Cardiac fibroblast (primary cell): ENCODE results near the gene FAM118B.

ENCODE experiments used
- DNase-seq, 2 donors: peaks; one replicate each; pipeline versions ENCODE4 v3.0.0 to v3.0.0-alpha.2; 2010; ENCODE audit warnings: low read depth in 2 of 2
- H3K4me3 ChIP-seq, 2 donors: replicated peaks in 1 of 2; 1 replicate in 1 of 2; 2 replicates in 1 of 2; pipeline ENCODE4 v1.5.1; 2011; ENCODE audit warnings: low read depth in 2 of 2, low read length in 2 of 2, mild to moderate bottlenecking in 2 of 2, moderate library complexity in 1 of 2
- TF ChIP-seq, protein P1 (sequence below): IDR thresholded peaks from one replicate; pipeline ENCODE4 v1.5.1; 2011; ENCODE audit warnings: low read depth, mild to moderate bottlenecking, low read length, inconsistent platforms

The FAM118B gene

DNA sequence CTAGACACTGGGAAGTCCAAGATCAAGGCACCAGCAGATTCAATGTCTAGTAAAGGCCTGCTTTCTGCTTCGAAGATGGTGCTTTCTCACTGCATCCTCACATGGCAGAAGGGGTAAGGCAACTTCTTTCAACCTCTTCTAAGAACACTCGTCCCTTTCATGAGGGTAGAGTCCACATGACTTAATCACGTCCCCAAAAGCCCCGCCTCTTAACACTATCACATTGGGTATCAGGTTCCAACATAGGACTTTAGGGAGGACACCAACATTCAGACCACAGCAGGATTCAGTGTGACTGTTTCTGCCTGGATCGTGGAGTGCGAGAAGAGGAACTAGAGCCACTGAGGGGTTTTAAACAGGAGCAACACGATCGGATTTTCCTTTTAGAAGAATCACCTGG lies 67.6 kb downstream of the FAM118B start:
- DNase-seq = no peak
- no peak overlapping the region for H3K4me3 ChIP-seq
- TF ChIP-seq, protein P1, sequence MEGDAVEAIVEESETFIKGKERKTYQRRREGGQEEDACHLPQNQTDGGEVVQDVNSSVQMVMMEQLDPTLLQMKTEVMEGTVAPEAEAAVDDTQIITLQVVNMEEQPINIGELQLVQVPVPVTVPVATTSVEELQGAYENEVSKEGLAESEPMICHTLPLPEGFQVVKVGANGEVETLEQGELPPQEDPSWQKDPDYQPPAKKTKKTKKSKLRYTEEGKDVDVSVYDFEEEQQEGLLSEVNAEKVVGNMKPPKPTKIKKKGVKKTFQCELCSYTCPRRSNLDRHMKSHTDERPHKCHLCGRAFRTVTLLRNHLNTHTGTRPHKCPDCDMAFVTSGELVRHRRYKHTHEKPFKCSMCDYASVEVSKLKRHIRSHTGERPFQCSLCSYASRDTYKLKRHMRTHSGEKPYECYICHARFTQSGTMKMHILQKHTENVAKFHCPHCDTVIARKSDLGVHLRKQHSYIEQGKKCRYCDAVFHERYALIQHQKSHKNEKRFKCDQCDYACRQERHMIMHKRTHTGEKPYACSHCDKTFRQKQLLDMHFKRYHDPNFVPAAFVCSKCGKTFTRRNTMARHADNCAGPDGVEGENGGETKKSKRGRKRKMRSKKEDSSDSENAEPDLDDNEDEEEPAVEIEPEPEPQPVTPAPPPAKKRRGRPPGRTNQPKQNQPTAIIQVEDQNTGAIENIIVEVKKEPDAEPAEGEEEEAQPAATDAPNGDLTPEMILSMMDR = no peak

DNA sequence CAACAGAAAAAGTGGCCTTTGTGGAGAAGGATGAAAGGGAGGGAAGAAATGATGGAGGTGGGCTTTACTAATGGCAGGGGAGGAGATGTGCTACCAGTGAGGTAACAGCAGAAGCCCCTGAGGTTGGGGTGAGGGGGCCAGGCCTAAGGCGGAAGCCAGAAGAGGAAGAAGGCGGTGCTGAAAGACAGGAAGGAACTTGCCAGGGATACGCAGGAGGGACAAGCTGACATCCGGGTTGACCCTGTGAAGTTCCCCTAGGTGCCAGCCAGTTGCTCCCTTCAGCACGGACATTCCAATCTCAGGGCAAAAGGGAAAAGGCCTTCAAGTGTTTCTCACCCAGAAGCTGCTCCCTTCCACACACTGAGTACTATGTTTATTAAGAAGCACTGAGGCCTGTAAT lies 69.0 kb downstream of the FAM118B start:
- TF ChIP-seq, protein P1 = no peak
- no peak overlapping the region for H3K4me3 ChIP-seq
- DNase-seq = no peak

DNA sequence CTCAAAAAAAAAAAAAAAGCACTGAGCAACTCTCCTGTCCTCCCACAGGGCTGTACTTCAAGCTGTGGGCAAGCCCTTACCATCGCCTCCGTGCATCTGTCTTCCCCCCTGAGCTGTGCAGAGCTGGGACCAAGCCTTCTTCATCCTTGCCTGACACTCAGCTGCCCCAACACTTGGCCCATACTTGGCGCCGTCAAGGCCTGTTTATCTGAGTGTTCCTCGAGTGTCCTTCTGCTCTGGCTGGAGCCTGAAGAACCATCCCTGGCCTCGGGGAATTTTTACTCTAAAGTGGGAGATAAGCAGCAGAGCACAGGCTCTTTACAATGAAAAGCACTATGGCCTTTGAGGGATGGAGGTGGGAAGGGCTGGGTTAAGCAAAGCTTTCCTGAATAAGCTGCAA lies 69.7 kb downstream of the FAM118B start:
- TF ChIP-seq, protein P1 = no peak
- DNase-seq = no peak

DNA sequence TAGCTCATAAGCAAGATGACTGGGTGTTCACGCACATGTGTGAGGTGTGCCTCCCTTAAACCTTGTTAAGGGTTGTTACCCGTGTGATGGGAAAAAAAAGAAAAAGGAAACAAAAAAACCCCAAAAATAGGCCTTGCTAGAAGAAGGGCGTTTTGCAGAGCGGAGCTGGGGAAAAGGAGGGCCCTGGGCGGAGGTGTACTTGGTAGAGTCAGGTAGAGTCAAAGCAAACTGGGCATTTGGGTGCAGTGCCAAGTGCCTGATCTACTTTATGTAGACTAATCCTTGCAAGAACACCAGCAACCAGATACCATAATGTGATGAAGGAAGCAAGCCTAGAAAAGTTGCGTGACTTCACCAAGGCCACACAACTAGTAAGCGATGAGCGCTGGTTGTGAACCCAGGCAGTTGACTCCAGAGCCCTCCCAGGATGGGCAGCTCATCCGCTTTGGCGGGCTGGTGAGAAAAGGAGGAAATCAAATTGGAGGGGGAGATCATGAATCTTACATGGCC lies 70.1 kb downstream of the FAM118B start:
- TF ChIP-seq, protein P1 = no peak
- DNase-seq = no peak
- H3K4me3 ChIP-seq = no peak overlapping the region

More for the DNA sequence above, 69.7 kb downstream of the FAM118B start:
- H3K4me3 ChIP-seq = no peak overlapping the region

DNA sequence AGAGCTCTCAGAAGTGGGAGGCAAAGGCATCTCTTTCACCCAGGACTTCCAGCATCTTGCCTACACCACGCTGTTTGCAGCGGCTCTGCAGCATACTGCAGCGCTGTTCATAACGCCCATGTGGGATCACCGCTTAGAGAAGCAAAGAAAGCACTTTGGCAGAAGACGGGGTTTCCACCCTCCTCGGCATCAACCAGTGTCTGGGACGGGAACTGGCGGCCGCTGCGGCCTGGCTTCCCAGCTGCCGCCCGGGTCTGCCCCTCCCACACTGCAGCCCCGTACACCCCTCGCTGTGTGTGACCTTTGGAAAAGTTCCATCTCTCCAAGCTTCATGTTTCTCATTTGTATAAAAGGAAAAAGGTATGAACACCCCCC lies 70.8 kb downstream of the FAM118B start:
- TF ChIP-seq, protein P1 = no peak
- DNase-seq = peak; percentile 43 to 52
- peak overlapping the region; percentile 46 to 69 for H3K4me3 ChIP-seq

DNA sequence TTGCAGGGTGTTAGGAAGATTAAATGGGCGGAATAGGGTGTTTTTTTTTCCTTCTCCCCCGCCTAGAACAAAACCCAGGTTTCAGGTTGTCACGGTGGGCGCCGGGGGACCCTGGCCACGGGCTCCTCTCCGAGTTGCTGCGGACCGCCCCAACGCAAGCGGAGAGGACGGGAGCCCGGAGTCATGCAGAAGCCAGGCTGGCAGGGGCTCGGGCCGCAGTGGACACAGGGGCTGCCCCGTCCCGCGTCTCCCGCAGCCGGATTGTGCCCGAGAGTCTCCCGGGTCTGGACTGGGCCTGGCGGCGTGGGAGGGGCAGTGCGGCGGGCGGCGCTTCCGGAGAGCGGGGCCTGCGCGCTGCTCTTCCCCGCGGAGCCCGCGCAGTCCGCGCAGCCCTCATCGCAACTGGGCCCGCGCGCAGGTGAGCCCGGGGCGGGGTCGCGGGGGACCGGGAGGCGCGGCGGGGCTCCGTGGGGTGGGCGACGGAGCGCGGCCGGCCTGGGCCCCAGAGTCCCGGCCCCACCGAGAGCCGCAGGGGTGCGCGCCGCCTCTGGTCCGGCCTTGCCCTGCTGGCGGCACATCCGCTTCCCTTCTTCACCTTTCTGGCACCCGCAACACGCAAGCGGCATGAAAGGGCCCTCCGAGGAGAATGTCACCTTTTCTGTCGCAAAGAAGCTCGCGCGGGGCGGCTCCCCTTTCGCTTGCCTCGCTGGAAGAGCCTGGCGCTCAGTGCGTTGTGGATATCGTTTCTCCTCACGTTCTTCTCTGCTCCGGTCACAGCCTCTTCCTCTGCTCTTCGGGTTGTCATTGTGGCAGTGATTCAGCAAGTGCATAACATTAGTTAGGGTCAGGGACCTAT lies 71.4 kb downstream of the FAM118B start, which contains the start of gene TIRAP:
TSS of gene TIRAP (plus strand) at position 358 of the 856 bp plus-strand sequence. CDS start 7,802 bp downstream, outside the sequence.
- H3K4me3 ChIP-seq = peak within 1 kb of the TSS; percentile 69 to 70
- TF ChIP-seq, protein P1 = no peak
- DNase-seq = peak; percentile 58 to 62
